ENCODE data around the gene GTPBP4. TPM values are rescaled to one million over a fixed set of nuclear protein-coding genes. Genes with fewer than 3 reads are reported as not detected.

GTPBP4 gene
- total and polyA plus RNA-seq, 4 donors: 9.8 to 15.1 (median 12.1) TPM

- H3K4me3 ChIP-seq (ENCODE audit: low read depth in 1 of 3, low read length in 3 of 3): peak overlapping the region in 1 of 3 donors; percentile 11
- H3K9ac ChIP-seq (ENCODE audit: low read depth in 1 of 2, low read length in 2 of 2): no peak overlapping the region
- no peak for DNase-seq (ENCODE audit: low spot score)
Observed at GRCh38 chr10:970311-971149, 17.7 kb upstream of the GTPBP4 start.

GRCh38 chr10:971150-971542 lies 17.1 kb upstream of the GTPBP4 start:
- H3K9me3 ChIP-seq (ENCODE audit: control insufficient read depth in 4 of 4, low read length in 3 of 4): no peaks in the 10 kb centered on the region
- H3K27ac ChIP-seq (ENCODE audit: low read depth in 1 of 2, low read length in 2 of 2): no peak overlapping the region
- no peak overlapping the region for H3K9ac ChIP-seq (ENCODE audit: low read depth in 1 of 2, low read length in 2 of 2)
- no peaks in the 10 kb centered on the region for H3K27me3 ChIP-seq (ENCODE audit: control insufficient read depth in 4 of 4, insufficient read depth in 4 of 4, low read length in 3 of 4)
- TF ChIP-seq ATF3 (IDR thresholded peaks at IDR 0.05): no peak
- no peak for TF ChIP-seq MAX (IDR thresholded peaks at IDR 0.05)
- TF ChIP-seq NR2F2 (IDR thresholded peaks at IDR 0.05): no peak
- TF ChIP-seq RXRA (IDR thresholded peaks at IDR 0.05): no peak
- TF ChIP-seq REST (IDR thresholded peaks at IDR 0.05): no peak
- TF ChIP-seq EGR1 (IDR thresholded peaks at IDR 0.05; ENCODE audit: low read depth in 2 of 2): no peak
- TF ChIP-seq HNF4G (IDR thresholded peaks at IDR 0.05): no peak
- TF ChIP-seq SP1 (IDR thresholded peaks at IDR 0.05): no peak
- no peak for TF ChIP-seq TAF1 (conservative IDR thresholded peaks at IDR 0.05)
- 23% methylated on average over 4 of the region's 4 CpGs for WGBS
- no peak overlapping the region for H3K4me3 ChIP-seq (ENCODE audit: low read depth in 1 of 3, low read length in 3 of 3)
- peaks cover 0 to 24% (median 18%) of the 10 kb centered on the region in 4 donors for H3K4me1 ChIP-seq (ENCODE audit: control insufficient read depth in 4 of 4, insufficient read depth in 4 of 4, low read length in 3 of 4)
- DNase-seq (ENCODE audit: low spot score): no peak
- no peaks in the 10 kb centered on the region for H3K36me3 ChIP-seq (ENCODE audit: control insufficient read depth in 4 of 4, insufficient read depth in 3 of 4, low read depth in 1 of 4, low read length in 3 of 4)

More at GRCh38 chr10:970311-971149, 17.7 kb upstream of the GTPBP4 start:
- no peaks in the 10 kb centered on the region for H3K36me3 ChIP-seq (ENCODE audit: control insufficient read depth in 4 of 4, insufficient read depth in 3 of 4, low read depth in 1 of 4, low read length in 3 of 4)
- H3K4me1 ChIP-seq (ENCODE audit: control insufficient read depth in 4 of 4, insufficient read depth in 4 of 4, low read length in 3 of 4): peaks cover 0 to 24% (median 18%) of the 10 kb centered on the region in 4 donors
- peak overlapping the region in 1 of 2 donors; percentile 10 for H3K27ac ChIP-seq (ENCODE audit: low read depth in 1 of 2, low read length in 2 of 2)
- TF ChIP-seq RXRA (IDR thresholded peaks at IDR 0.05) (peak in 1 of 2 donors; percentile 33), TAF1 (conservative IDR thresholded peaks at IDR 0.05) (no peak), SP1 (IDR thresholded peaks at IDR 0.05) (peak; percentile 25), FOXA1 (IDR thresholded peaks at IDR 0.05) (no peak), HNF4A (conservative IDR thresholded peaks at IDR 0.05) (peak; percentile 24 to 38), YY1 (IDR thresholded peaks at IDR 0.05) (peak; percentile 2)
- WGBS: 16% methylated on average over 14 of the region's 14 CpGs
- H3K27me3 ChIP-seq (ENCODE audit: control insufficient read depth in 4 of 4, insufficient read depth in 4 of 4, low read length in 3 of 4): no peaks in the 10 kb centered on the region
- no peaks in the 10 kb centered on the region for H3K9me3 ChIP-seq (ENCODE audit: control insufficient read depth in 4 of 4, low read length in 3 of 4)

GRCh38 chr10:971613-972012 lies 16.6 kb upstream of the GTPBP4 start:
- no peak overlapping the region for H3K4me3 ChIP-seq (ENCODE audit: low read depth in 1 of 3, low read length in 3 of 3)
- TF ChIP-seq REST (IDR thresholded peaks at IDR 0.05) (no peak), RXRA (IDR thresholded peaks at IDR 0.05) (peak in 1 of 2 donors; percentile 24), SP1 (IDR thresholded peaks at IDR 0.05) (peak; percentile 27)
- H3K9ac ChIP-seq (ENCODE audit: low read depth in 1 of 2, low read length in 2 of 2): no peak overlapping the region
- H3K36me3 ChIP-seq (ENCODE audit: control insufficient read depth in 4 of 4, insufficient read depth in 3 of 4, low read depth in 1 of 4, low read length in 3 of 4): no peaks in the 10 kb centered on the region
- peaks cover 0 to 24% (median 18%) of the 10 kb centered on the region in 4 donors for H3K4me1 ChIP-seq (ENCODE audit: control insufficient read depth in 4 of 4, insufficient read depth in 4 of 4, low read length in 3 of 4)
- H3K9me3 ChIP-seq (ENCODE audit: control insufficient read depth in 4 of 4, low read length in 3 of 4): no peaks in the 10 kb centered on the region
- WGBS: 45% methylated on average over 12 of the region's 12 CpGs
- DNase-seq (ENCODE audit: low spot score): no peak
- no peaks in the 10 kb centered on the region for H3K27me3 ChIP-seq (ENCODE audit: control insufficient read depth in 4 of 4, insufficient read depth in 4 of 4, low read length in 3 of 4)
- no peak overlapping the region for H3K27ac ChIP-seq (ENCODE audit: low read depth in 1 of 2, low read length in 2 of 2)
